HG03066 (cell line): ENCODE measurements around the gene HOXA11.

ENCODE experiments used
- ATAC-seq: cut with Tn5 transposase; IDR thresholded peaks from one replicate; pipeline ENCODE4 v1.9.1; 2021; ENCODE audit warnings: low read depth; ENCODE audit not compliant: unreplicated experiment

HOXA11 gene

GRCh38 chr7:27148756-27149641, 36.0 kb downstream of the HOXA11 start:
- ATAC-seq: no peak

GRCh38 chr7:27148031-27148755, 36.8 kb downstream of the HOXA11 start:
- no peak for ATAC-seq

GRCh38 chr7:27147199-27148030, 37.6 kb downstream of the HOXA11 start, which contains the start of gene HOXA6:
Gene HOXA6 (minus strand): TSS chr7:27147774. CDS start chr7:27147749, 25 bp downstream.
- ATAC-seq: no peak

GRCh38 chr7:27146491-27147198, 38.4 kb downstream of the HOXA11 start:
- ATAC-seq: no peak

- ATAC-seq: no peak
Measured at GRCh38 chr7:27145914-27146412, 39.1 kb downstream of the HOXA11 start.

- ATAC-seq: no peak
Measured at GRCh38 chr7:27145165-27145913, 39.7 kb downstream of the HOXA11 start.

GRCh38 chr7:27144781-27145164, 40.3 kb downstream of the HOXA11 start:
- ATAC-seq: no peak

GRCh38 chr7:27143950-27144780, 40.9 kb downstream of the HOXA11 start:
- ATAC-seq: no peak

- ATAC-seq: no peak
Measured at GRCh38 chr7:27143023-27143949, 41.7 kb downstream of the HOXA11 start, which contains the start of gene HOXA5. Gene HOXA5 (minus strand): TSS chr7:27143681. CDS start chr7:27143607, 74 bp downstream.

GRCh38 chr7:27142580-27143022, 42.4 kb downstream of the HOXA11 start:
- no peak for ATAC-seq

GRCh38 chr7:27141923-27142579, 43.0 kb downstream of the HOXA11 start:
- no peak for ATAC-seq

- no peak for ATAC-seq
Measured at GRCh38 chr7:27141137-27141922, 43.7 kb downstream of the HOXA11 start.

GRCh38 chr7:27140126-27140857, 44.7 kb downstream of the HOXA11 start:
- no peak for ATAC-seq

GRCh38 chr7:27139334-27140125, 45.5 kb downstream of the HOXA11 start:
- ATAC-seq: no peak

GRCh38 chr7:27138985-27139333, 46.1 kb downstream of the HOXA11 start:
- ATAC-seq: no peak
